ENCODE results near the gene LRRC45. TPM values are rescaled to one million over a fixed set of nuclear protein-coding genes. Genes with fewer than 3 reads are reported as not detected.

The LRRC45 gene
- total RNA-seq, 1 experiment from 2014 or later = 40.1 TPM

GRCh38 chr17:81998212-81998611 is 24.9 kb upstream of the LRRC45 start:
- ChIA-PET CTCF (no interaction called here), POLR2A (no interaction called here)

DNA sequence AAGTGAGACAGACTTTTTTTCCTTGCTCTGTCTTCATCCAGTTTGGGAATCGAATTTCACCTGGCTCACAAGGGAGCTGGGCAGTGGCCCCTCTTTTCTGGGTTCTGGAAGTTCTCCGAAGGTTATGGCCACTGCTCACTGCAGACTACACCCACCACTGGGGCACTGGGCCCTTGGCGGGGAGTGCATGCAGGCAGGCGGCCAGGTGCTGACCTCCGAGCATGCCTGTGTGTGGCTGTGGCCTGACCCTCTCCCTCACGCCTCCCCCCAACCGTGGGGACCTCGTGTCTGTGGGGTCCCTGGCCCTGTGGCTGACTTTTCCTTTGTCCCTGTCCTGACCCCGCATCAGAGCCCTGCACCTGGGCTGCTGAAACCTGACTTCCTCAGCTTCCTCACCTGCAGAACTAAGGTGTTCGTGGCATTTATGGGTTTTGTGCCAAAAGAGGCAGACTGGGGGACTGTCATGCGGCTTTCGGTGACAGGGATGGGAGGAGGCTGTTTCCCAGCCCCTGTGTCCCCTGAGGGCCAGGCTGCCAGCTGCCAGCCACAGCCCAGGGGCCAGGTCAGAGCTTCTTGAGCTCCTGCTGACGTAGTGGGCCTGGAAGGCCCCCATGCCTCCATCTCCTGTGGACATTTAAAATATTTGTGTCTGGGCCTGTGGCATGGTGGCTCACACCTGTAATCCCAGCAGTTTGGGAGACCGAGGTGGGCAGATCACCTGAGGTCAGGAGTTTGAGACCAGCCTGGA is 24.2 kb upstream of the LRRC45 start:
- ChIA-PET POLR2A (no interaction called here), CTCF (no interaction called here), RAD21 (ENCODE audit: low non-redundant PET in 1 of 2, low total read pairs in 2 of 2, uncharacterized antibody in 2 of 2, unreplicated experiment in 2 of 2) (interaction anchor here in 1 of 2 experiments (0.7 kb wide), 1 partner anchor 19 kb away, joined by 3 read pairs; no protein-coding TSS in a partner anchor)
- DNase-seq (ENCODE audit: low read depth, low spot score) (no peak), ATAC-seq (no peak)
- no peaks in the 10 kb centered on the region for H3K9me3 ChIP-seq (ENCODE audit: control insufficient read depth in 1 of 2, insufficient read depth in 1 of 2, low read depth in 1 of 2, low read length in 2 of 2)
- no peak overlapping the region for H3K9ac ChIP-seq (ENCODE audit: low read length)
- no peak overlapping the region for H2AFZ ChIP-seq (ENCODE audit: low read depth, low read length, poor library complexity, severe bottlenecking)
- H3K36me3 ChIP-seq (ENCODE audit: control insufficient read depth in 1 of 2, insufficient read depth in 2 of 2, low read length in 2 of 2) = no peaks in the 10 kb centered on the region; a peak in 1 of 4 replicates
- intact Hi-C loops (cut with micrococcal nuclease) = no loop called here
- no peak overlapping the region for H3K4me3 ChIP-seq (replicated peaks in 1 of 2; ENCODE audit: low read depth in 1 of 2, low read length in 2 of 2)
- no peaks in the 10 kb centered on the region for H3K27me3 ChIP-seq (ENCODE audit: insufficient read depth, low read length)
- no peaks in the 10 kb centered on the region for H3K79me2 ChIP-seq (ENCODE audit: insufficient read depth, low read length)
- H3K9me2 ChIP-seq (ENCODE audit: insufficient read depth) = no peaks in the 10 kb centered on the region
- BruUV-seq (replicated peaks) = no TSS peak
- H3K27ac ChIP-seq (ENCODE audit: low read depth, low read length) = no peak overlapping the region; the same call in 1 of the 2 replicates
- H3K4me2 ChIP-seq (ENCODE audit: low read length) = no peak overlapping the region
- H4K20me1 ChIP-seq (ENCODE audit: insufficient read depth) = no peaks in the 10 kb centered on the region
- peaks cover 32 to 42% of the 10 kb centered on the region in 2 experiments for H3K4me1 ChIP-seq (ENCODE audit: control insufficient read depth in 1 of 2, insufficient read depth in 2 of 2, low read length in 2 of 2)
- TF ChIP-seq RAD21 (IDR thresholded peaks at IDR 0.05; ENCODE audit: low read depth) (no peak), FOSL1 (IDR thresholded peaks at IDR 0.05; ENCODE audit: low read depth) (no peak), CBX3 (IDR thresholded peaks at IDR 0.05; ENCODE audit: low read depth) (no peak), ZBTB33 (IDR thresholded peaks at IDR 0.05; ENCODE audit: extremely low read depth, insufficient replicate concordance, low read length) (no peak), CEBPB (IDR thresholded peaks at IDR 0.05; ENCODE audit: low read depth) (no peak)
- TF ChIP-seq, protein P1, sequence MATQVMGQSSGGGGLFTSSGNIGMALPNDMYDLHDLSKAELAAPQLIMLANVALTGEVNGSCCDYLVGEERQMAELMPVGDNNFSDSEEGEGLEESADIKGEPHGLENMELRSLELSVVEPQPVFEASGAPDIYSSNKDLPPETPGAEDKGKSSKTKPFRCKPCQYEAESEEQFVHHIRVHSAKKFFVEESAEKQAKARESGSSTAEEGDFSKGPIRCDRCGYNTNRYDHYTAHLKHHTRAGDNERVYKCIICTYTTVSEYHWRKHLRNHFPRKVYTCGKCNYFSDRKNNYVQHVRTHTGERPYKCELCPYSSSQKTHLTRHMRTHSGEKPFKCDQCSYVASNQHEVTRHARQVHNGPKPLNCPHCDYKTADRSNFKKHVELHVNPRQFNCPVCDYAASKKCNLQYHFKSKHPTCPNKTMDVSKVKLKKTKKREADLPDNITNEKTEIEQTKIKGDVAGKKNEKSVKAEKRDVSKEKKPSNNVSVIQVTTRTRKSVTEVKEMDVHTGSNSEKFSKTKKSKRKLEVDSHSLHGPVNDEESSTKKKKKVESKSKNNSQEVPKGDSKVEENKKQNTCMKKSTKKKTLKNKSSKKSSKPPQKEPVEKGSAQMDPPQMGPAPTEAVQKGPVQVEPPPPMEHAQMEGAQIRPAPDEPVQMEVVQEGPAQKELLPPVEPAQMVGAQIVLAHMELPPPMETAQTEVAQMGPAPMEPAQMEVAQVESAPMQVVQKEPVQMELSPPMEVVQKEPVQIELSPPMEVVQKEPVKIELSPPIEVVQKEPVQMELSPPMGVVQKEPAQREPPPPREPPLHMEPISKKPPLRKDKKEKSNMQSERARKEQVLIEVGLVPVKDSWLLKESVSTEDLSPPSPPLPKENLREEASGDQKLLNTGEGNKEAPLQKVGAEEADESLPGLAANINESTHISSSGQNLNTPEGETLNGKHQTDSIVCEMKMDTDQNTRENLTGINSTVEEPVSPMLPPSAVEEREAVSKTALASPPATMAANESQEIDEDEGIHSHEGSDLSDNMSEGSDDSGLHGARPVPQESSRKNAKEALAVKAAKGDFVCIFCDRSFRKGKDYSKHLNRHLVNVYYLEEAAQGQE (IDR thresholded peaks at IDR 0.05; ENCODE audit: low read depth) = no peak

More at GRCh38 chr17:81998212-81998611, 24.9 kb upstream of the LRRC45 start:
- DNase-seq (ENCODE audit: low read depth, low spot score) = no peak
- Histone ChIP-seq H3K27me3 (ENCODE audit: insufficient read depth, low read length) (no peaks in the 10 kb centered on the region), H3K9me3 (ENCODE audit: control insufficient read depth in 1 of 2, insufficient read depth in 1 of 2, low read depth in 1 of 2, low read length in 2 of 2) (no peaks in the 10 kb centered on the region), H4K20me1 (ENCODE audit: insufficient read depth) (no peaks in the 10 kb centered on the region), H3K4me2 (ENCODE audit: low read length) (no peak overlapping the region), H3K9ac (ENCODE audit: low read length) (no peak overlapping the region), H3K27ac (ENCODE audit: low read depth, low read length) (no peak overlapping the region), H2AFZ (ENCODE audit: low read depth, low read length, poor library complexity, severe bottlenecking) (no peak overlapping the region), H3K79me2 (ENCODE audit: insufficient read depth, low read length) (no peaks in the 10 kb centered on the region), H3K4me3 (replicated peaks in 1 of 2; ENCODE audit: low read depth in 1 of 2, low read length in 2 of 2) (no peak overlapping the region), H3K36me3 (ENCODE audit: control insufficient read depth in 1 of 2, insufficient read depth in 2 of 2, low read length in 2 of 2) (no peaks in the 10 kb centered on the region; a peak in 1 of 4 replicates), H3K9me2 (ENCODE audit: insufficient read depth) (no peaks in the 10 kb centered on the region), H3K4me1 (ENCODE audit: control insufficient read depth in 1 of 2, insufficient read depth in 2 of 2, low read length in 2 of 2) (peaks cover 26 to 36% of the 10 kb centered on the region in 2 experiments)
- TF ChIP-seq CTCF (IDR thresholded peaks at IDR 0.05 in 2 of 3, conservative IDR thresholded peaks at IDR 0.05 in 1 of 3; ENCODE audit: borderline replicate concordance in 1 of 3, insufficient read depth in 1 of 3, low read depth in 2 of 3, low read length in 2 of 3) (no peak), ZFX (IDR thresholded peaks at IDR 0.05) (no peak)
- no TSS peak for BruUV-seq (replicated peaks)
- ATAC-seq = no peak
- RAD21 ChIA-PET (ENCODE audit: low non-redundant PET in 1 of 2, low total read pairs in 2 of 2, uncharacterized antibody in 2 of 2, unreplicated experiment in 2 of 2) = no interaction called here
- intact Hi-C loops (cut with micrococcal nuclease) = no loop called here
